Body of pancreas (tissue), 4 donors: Measurements from ENCODE around the gene EHMT1. TPM values are rescaled to one million over a fixed set of nuclear protein-coding genes. Genes with fewer than 3 reads are reported as not detected.

ENCODE experiments used
- ATAC-seq: fragments of 150-250 bp; one replicate; pipeline ENCODE4 v1.9.1; 2016
- DNase-seq, 4 donors: peaks; one replicate each; pipeline ENCODE4 v3.0.0-alpha.2; 2019
- H3K27ac ChIP-seq, 4 donors: fragments of 200-600 bp; sonication (generic); 1 replicate in 3 of 4; 2 replicates in 1 of 4; pipeline versions ENCODE4 v1.5.1 to v1.6.1; 2016 to 2019; ENCODE audit warnings: mild to moderate bottlenecking in 1 of 4, mixed read lengths in 1 of 4, moderate library complexity in 1 of 4
- H3K27me3 ChIP-seq, 2 donors: fragments of 200-600 bp; sonication (generic); one replicate each; pipeline ENCODE4 v1.6.0; 2016; ENCODE audit warnings: mild to moderate bottlenecking in 1 of 2
- H3K36me3 ChIP-seq, 2 donors: fragments of 200-600 bp; sonication (generic); replicated peaks in 1 of 2; 2 replicates each; pipeline ENCODE4 v1.5.1; 2016; ENCODE audit warnings: low read depth in 2 of 2; ENCODE audit not compliant: insufficient read depth in 1 of 2
- H3K4me1 ChIP-seq: fragments of 200-600 bp; sonication (generic); one replicate; pipeline ENCODE4 v1.6.0; 2016
- H3K4me3 ChIP-seq, 2 donors: fragments of 200-600 bp; sonication (generic); 1 replicate in 1 of 2; 2 replicates in 1 of 2; pipeline ENCODE4 v1.5.1; 2016 to 2019
- H3K9me3 ChIP-seq, 3 donors: fragments of 200-600 bp; sonication (generic); 1 replicate in 2 of 3; 2 replicates in 1 of 3; pipeline ENCODE4 v1.5.1; 2016
- POLR2A ChIP-seq, 3 donors: fragments of 450-650 bp; IDR thresholded peaks; one replicate each; pipeline ENCODE4 v1.6.1; 2016; ENCODE audit warnings: antibody characterized with exemption in 3 of 3, mild to moderate bottlenecking in 2 of 3
- WGBS, 2 donors: methylation state at CpG; one replicate each; pipeline ENCODE4 v1.1.5; 2017; 5-methylcytosine and 5-hydroxymethylcytosine counted together
- intact Hi-C: fragments of 100-400 bp; cut with DNase I; formaldehyde crosslinking; loops from one replicate; pipeline ENCODE4 v1.15.1; 2023
- total RNA-seq, 2 donors: library from RNA; depleted of rRNA; stranded (reverse); fragments of >200 nt; gene quantifications; one replicate each; pipeline ENCODE4 v1.1.0, GENCODE V29; 2016
- TF ChIP-seq, protein P1 (sequence below), 7 experiments: fragments of 450-650 bp in 4 of 7; fragments of 200-600 bp in 3 of 7; sonication (generic) in 3 of 7; IDR thresholded peaks; one replicate each; pipeline ENCODE4 v1.5.1; 2016 to 2019; ENCODE audit warnings: antibody characterized with exemption in 7 of 7

Gene EHMT1
- total RNA-seq, 2 donors from 2014 or later = 41.0 to 65.9 TPM

DNA sequence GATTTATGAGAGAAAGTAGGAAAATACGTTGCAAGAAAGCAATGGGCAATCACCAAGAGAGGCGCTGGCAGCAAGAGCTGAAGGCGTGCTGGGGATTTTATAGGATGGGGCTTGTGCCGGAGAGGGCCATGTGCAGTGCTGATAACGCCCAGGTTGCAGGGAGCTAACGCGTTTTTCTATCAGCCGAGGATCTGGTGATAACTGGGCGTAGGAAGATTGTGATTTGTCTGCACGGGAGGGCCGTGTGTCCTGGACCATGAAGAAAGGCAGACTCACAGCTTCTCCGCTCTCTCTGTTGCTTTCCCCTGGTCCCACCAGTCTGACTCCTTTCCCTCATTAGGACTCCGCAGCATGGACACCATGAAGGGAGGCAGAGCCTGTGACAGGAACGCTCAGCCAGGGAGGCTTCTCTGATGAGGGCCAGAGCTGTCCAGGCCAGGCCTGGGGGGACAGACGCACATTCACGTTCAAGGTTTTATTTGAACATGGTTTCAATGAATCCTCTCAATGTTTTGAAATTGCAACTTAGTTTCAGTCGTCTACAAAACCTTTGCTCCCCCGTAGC lies 246.9 kb downstream of the EHMT1 start:
- 57 to 63% methylated on average over 18 of the region's 18 CpGs for WGBS, 2 donors
- Histone ChIP-seq H3K36me3 (no peaks in the 10 kb centered on the region), H3K9me3 (peaks cover 0 to 4% (median 0%) of the 10 kb centered on the region in 3 donors), H3K4me3 (no peak overlapping the region), H3K4me1 (no peaks in the 10 kb centered on the region), H3K27me3 (no peaks in the 10 kb centered on the region), H3K27ac (no peak overlapping the region)
- DNase-seq (no peak), ATAC-seq (no peak)
- intact Hi-C loops = no loop called here
- TF ChIP-seq, protein P1, sequence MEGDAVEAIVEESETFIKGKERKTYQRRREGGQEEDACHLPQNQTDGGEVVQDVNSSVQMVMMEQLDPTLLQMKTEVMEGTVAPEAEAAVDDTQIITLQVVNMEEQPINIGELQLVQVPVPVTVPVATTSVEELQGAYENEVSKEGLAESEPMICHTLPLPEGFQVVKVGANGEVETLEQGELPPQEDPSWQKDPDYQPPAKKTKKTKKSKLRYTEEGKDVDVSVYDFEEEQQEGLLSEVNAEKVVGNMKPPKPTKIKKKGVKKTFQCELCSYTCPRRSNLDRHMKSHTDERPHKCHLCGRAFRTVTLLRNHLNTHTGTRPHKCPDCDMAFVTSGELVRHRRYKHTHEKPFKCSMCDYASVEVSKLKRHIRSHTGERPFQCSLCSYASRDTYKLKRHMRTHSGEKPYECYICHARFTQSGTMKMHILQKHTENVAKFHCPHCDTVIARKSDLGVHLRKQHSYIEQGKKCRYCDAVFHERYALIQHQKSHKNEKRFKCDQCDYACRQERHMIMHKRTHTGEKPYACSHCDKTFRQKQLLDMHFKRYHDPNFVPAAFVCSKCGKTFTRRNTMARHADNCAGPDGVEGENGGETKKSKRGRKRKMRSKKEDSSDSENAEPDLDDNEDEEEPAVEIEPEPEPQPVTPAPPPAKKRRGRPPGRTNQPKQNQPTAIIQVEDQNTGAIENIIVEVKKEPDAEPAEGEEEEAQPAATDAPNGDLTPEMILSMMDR (IDR thresholded peaks at IDR 0.05) = no peak
- TF ChIP-seq POLR2A (IDR thresholded peaks at IDR 0.05) = no peak

DNA sequence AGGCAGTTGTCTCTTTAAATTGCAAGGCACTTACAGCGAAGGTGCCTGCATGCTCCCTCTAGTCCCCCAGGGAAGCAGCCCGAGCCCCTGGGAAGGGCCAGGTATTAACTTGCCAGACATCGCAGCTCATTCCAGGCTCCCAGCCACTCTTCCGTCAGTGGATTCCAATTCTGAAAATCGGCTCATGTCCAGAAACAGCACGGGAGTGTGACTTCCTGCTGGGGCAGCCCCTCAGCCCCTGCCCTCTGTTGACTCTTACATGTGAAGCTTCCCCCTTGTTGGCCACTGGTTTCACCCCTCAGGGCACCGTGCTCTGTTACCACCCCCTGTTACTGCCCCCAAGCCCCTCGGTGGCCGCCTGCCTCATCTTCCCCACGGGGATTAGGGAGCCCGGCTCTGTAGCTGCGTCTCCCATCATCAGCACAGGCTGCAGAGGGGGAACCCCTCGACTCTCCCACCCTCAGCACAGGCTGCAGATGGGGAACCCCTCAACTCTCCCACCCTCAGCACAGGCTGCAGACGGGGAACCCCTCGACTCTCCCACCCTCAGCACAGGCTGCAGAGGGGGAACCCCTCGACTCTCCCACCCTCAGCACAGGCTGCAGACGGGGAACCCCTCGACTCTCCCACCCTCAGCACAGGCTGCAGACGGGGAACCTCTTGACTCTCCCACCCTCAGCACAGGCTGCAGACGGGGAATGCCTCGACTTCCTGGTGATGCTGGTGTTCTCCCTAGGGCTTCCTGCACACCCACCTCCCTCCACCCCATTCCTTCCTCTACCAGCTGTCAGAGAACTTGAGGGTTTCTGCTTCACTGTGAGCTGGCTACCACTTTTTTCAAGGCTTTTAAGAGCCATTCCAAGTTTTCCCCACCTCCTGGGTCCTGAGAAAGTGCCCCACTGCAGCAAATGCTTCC lies 247.7 kb downstream of the EHMT1 start:
- no peak for ATAC-seq
- no peak for DNase-seq
- 44 to 46% methylated on average over 15 to 20 of the region's 21 CpGs for WGBS, 2 donors
- H3K27me3 ChIP-seq = no peaks in the 10 kb centered on the region
- H3K4me3 ChIP-seq = no peak overlapping the region
- no peak overlapping the region for H3K27ac ChIP-seq
- intact Hi-C loops = no loop called here
- TF ChIP-seq POLR2A (IDR thresholded peaks at IDR 0.05) = no peak
- TF ChIP-seq, protein P1 (IDR thresholded peaks at IDR 0.05) = no peak
- H3K9me3 ChIP-seq = no peaks in the 10 kb centered on the region
- no peaks in the 10 kb centered on the region for H3K36me3 ChIP-seq
- H3K4me1 ChIP-seq = no peaks in the 10 kb centered on the region

- intact Hi-C loops = no loop called here
- Histone ChIP-seq H3K36me3 (no peaks in the 10 kb centered on the region), H3K4me3 (no peak overlapping the region), H3K4me1 (no peaks in the 10 kb centered on the region), H3K27ac (no peak overlapping the region), H3K9me3 (no peaks in the 10 kb centered on the region), H3K27me3 (no peaks in the 10 kb centered on the region)
- TF ChIP-seq, protein P1 (IDR thresholded peaks at IDR 0.05) = no peak
- TF ChIP-seq POLR2A (IDR thresholded peaks at IDR 0.05) = no peak
- ATAC-seq (no peak), DNase-seq (no peak)
- 77 to 84% methylated on average over 3 of the region's 3 CpGs for WGBS, 2 donors
Measured at GRCh38 chr9:137870432-137870831, 251.6 kb downstream of the EHMT1 start.

DNA sequence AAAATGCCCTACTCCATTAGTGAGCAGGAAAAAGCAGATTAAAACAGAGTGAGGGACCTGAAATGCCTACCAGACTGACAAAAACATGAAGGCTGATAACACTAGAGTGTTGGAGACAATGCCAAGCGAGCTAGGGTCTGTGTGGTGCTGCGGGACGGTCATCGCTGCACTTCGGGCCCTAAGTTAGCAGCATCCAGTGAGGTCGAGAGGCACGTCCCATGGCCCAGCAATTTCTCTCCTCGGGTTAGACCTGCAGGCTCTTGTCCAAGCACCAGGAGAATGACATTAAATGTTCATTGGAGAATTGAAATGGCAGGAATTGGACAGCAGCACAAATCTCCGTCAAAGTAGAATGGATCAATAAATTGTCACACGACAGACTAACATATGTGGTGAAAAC lies 253.5 kb downstream of the EHMT1 start:
- H3K4me3 ChIP-seq = no peak overlapping the region
- H3K9me3 ChIP-seq = no peaks in the 10 kb centered on the region
- H3K27me3 ChIP-seq = no peaks in the 10 kb centered on the region
- DNase-seq (no peak), ATAC-seq (no peak)
- no peaks in the 10 kb centered on the region for H3K4me1 ChIP-seq
- H3K36me3 ChIP-seq = no peaks in the 10 kb centered on the region
- intact Hi-C loops = no loop called here
- TF ChIP-seq, protein P1 (IDR thresholded peaks at IDR 0.05) = no peak
- TF ChIP-seq POLR2A (IDR thresholded peaks at IDR 0.05) = no peak
- 57 to 67% methylated on average over 10 of the region's 10 CpGs for WGBS, 2 donors
- H3K27ac ChIP-seq = no peak overlapping the region
